Left ventricle myocardium inferior (tissue), 1 donor: ENCODE measurements around the gene PYROXD2. TPM values are rescaled to one million over a fixed set of nuclear protein-coding genes. Genes with fewer than 3 reads are reported as not detected.
"Not testable (repeated sequence)": the region's sequence is repeated elsewhere in the genome, so short reads cannot be mapped to it uniquely, and the experiment has no call there.

Experiments used
- DNase-seq: peaks from one replicate; pipeline ENCODE4 v3.0.0-alpha.2; 2020
- H3K27ac ChIP-seq: fragments of 200-600 bp; replicated peaks from 2 replicates; pipeline ENCODE4 v1.8.0; 2021
- H3K27me3 ChIP-seq: fragments of 200-600 bp; 2 replicates; pipeline ENCODE4 v1.8.0; 2021; ENCODE audit warnings: low read depth
- H3K36me3 ChIP-seq: fragments of 200-600 bp; 2 replicates; pipeline ENCODE4 v1.8.0; 2021
- H3K4me1 ChIP-seq: fragments of 200-600 bp; 2 replicates; pipeline ENCODE4 v1.8.0; 2021
- H3K4me3 ChIP-seq: fragments of 200-600 bp; 2 replicates; pipeline ENCODE4 v1.8.0; 2021; ENCODE audit warnings: mild to moderate bottlenecking, moderate library complexity
- H3K9me3 ChIP-seq: fragments of 200-600 bp; replicated peaks from 2 replicates; pipeline ENCODE4 v1.8.0; 2021
- CTCF ChIP-seq: fragments of 200-600 bp; IDR thresholded peaks from 2 replicates; pipeline ENCODE4 v1.8.0; 2021; ENCODE audit warnings: antibody characterized with exemption, mild to moderate bottlenecking, borderline replicate concordance
- intact Hi-C: fragments of 100-400 bp; cut with micrococcal nuclease; formaldehyde crosslinking; loops from one replicate; pipeline ENCODE4 v1.11.0; 2022
- total RNA-seq: library from RNA; stranded (reverse); fragmentation: NEBNext Ultra II Directional; extraction: Animal tissue kit (Norgen Biotek cat#: 25700); gene quantifications from one replicate; pipeline ENCODE4 v1.2.1, GENCODE V29; 2021
- donor health status: DM: no; HTN: yes; CAD: no; lungs with severe emphysema.

PYROXD2 gene
- total RNA-seq, 1 donor from 2014 or later: 10.4 TPM

GRCh38 chr10:98384531-98385133 lies 30.4 kb downstream of the PYROXD2 start:
- Histone ChIP-seq H3K27ac (no peak overlapping the region), H3K4me1 (no peaks in the 10 kb centered on the region), H3K9me3 (no peaks in the 10 kb centered on the region), H3K27me3 (no peaks in the 10 kb centered on the region), H3K36me3 (peaks cover 45% of the 10 kb centered on the region), H3K4me3 (no peak overlapping the region)
- TF ChIP-seq CTCF: no peak
- DNase-seq: no peak
- intact Hi-C loops: no loop called here

- no peak for TF ChIP-seq CTCF
- Histone ChIP-seq H3K27ac (no peak overlapping the region), H3K9me3 (no peaks in the 10 kb centered on the region), H3K36me3 (peaks cover 49% of the 10 kb centered on the region), H3K4me3 (no peak overlapping the region), H3K4me1 (no peaks in the 10 kb centered on the region), H3K27me3 (no peaks in the 10 kb centered on the region)
- no peak for DNase-seq
- intact Hi-C loops: no loop called here
Observed at GRCh38 chr10:98383869-98384268, 31.1 kb downstream of the PYROXD2 start.

- H3K27ac ChIP-seq, DNase-seq, H3K4me3 ChIP-seq, intact Hi-C loops, H3K4me1 ChIP-seq, H3K9me3 ChIP-seq, H3K27me3 ChIP-seq: not testable (repeated sequence)
- peaks cover 49% of the 10 kb centered on the region for H3K36me3 ChIP-seq
Observed at GRCh38 chr10:98383134-98383667, 31.8 kb downstream of the PYROXD2 start.

- Histone ChIP-seq H3K27ac (no peak overlapping the region), H3K4me1 (no peaks in the 10 kb centered on the region), H3K27me3 (no peaks in the 10 kb centered on the region), H3K9me3 (peaks cover 3% of the 10 kb centered on the region), H3K4me3 (no peak overlapping the region), H3K36me3 (peaks cover 49% of the 10 kb centered on the region)
- DNase-seq: no peak
- no peak for TF ChIP-seq CTCF
- intact Hi-C loops: no loop called here
Observed at GRCh38 chr10:98382691-98383101, 32.3 kb downstream of the PYROXD2 start.

GRCh38 chr10:98380493-98381339 lies 34.3 kb downstream of the PYROXD2 start:
- DNase-seq: no peak
- intact Hi-C loops: no loop called here
- peaks cover 40% of the 10 kb centered on the region for H3K36me3 ChIP-seq
- no peaks in the 10 kb centered on the region for H3K27me3 ChIP-seq
- H3K4me3 ChIP-seq: no peak overlapping the region
- H3K9me3 ChIP-seq: peaks cover 10% of the 10 kb centered on the region
- no peaks in the 10 kb centered on the region for H3K4me1 ChIP-seq
- H3K27ac ChIP-seq: no peak overlapping the region
- TF ChIP-seq CTCF: no peak

- H3K27me3 ChIP-seq: no peaks in the 10 kb centered on the region
- DNase-seq: no peak
- peaks cover 11% of the 10 kb centered on the region for H3K4me1 ChIP-seq
- peaks cover 10% of the 10 kb centered on the region for H3K9me3 ChIP-seq
- no peak overlapping the region for H3K27ac ChIP-seq
- intact Hi-C loops: no loop called here
- H3K4me3 ChIP-seq: no peak overlapping the region
- no peak for TF ChIP-seq CTCF
- peaks cover 31% of the 10 kb centered on the region for H3K36me3 ChIP-seq
Observed at GRCh38 chr10:98378722-98379121, 36.3 kb downstream of the PYROXD2 start.
